Measurements from ENCODE around the gene EMX2.
"Not testable (repeated sequence)": the region's sequence is repeated elsewhere in the genome, so short reads cannot be mapped to it uniquely, and the experiment has no call there.

The EMX2 gene

GRCh38 chr10:117562896-117563737, 20.6 kb downstream of the EMX2 start:
- DNase-seq: no peak

- no peak for DNase-seq
These were observed 21.2 kb downstream of the EMX2 start for GRCh38 chr10:117563780-117564179.

GRCh38 chr10:117565068-117565467, 22.5 kb downstream of the EMX2 start:
- no peak for DNase-seq

- DNase-seq: no peak
These were observed 25.8 kb downstream of the EMX2 start for GRCh38 chr10:117568334-117568733.

- no peak for DNase-seq
These were observed 27.3 kb downstream of the EMX2 start for GRCh38 chr10:117569610-117570390.

GRCh38 chr10:117570880-117571279, 28.3 kb downstream of the EMX2 start:
- DNase-seq: no peak

- no peak for DNase-seq
These were observed 32.1 kb downstream of the EMX2 start for GRCh38 chr10:117574498-117575146.

- DNase-seq: no peak
These were observed 35.9 kb downstream of the EMX2 start for GRCh38 chr10:117578490-117578889.

GRCh38 chr10:117578999-117579590, 36.5 kb downstream of the EMX2 start:
- no peak for DNase-seq

- no peak for DNase-seq
These were observed 39.4 kb downstream of the EMX2 start for GRCh38 chr10:117581961-117582360.

GRCh38 chr10:117584831-117585230, 42.3 kb downstream of the EMX2 start:
- DNase-seq: not testable (repeated sequence)

GRCh38 chr10:117587036-117587435, 44.5 kb downstream of the EMX2 start:
- DNase-seq: no peak

- no peak for DNase-seq
These were observed 47.7 kb downstream of the EMX2 start for GRCh38 chr10:117590101-117590875.

- DNase-seq: no peak
These were observed 48.5 kb downstream of the EMX2 start for GRCh38 chr10:117591043-117591442.

GRCh38 chr10:117594722-117595121, 52.2 kb downstream of the EMX2 start:
- no peak for DNase-seq

- DNase-seq: no peak
These were observed 54.2 kb downstream of the EMX2 start for GRCh38 chr10:117596706-117597105.

GRCh38 chr10:117597216-117597615, 54.7 kb downstream of the EMX2 start:
- no peak for DNase-seq

Measured in activated CD4-positive, CD25-positive, alpha-beta regulatory T cell treated with anti-CD3 and anti-CD28 coated beads, Interleukin-2, amount 50 U/mL, for 72 hours (primary cell).